Fibroblast of skin of scalp (primary cell): Measurements from ENCODE around the gene NKIRAS1.
"Not testable (repeated sequence)": the region's sequence is repeated elsewhere in the genome, so short reads cannot be mapped to it uniquely, and the experiment has no call there.

Experiments
- DNase-seq: peaks from one replicate; pipeline ENCODE4 v3.0.0-alpha.2; 2013

NKIRAS1 gene

GRCh38 chr3:23938688-23939087 is 21.9 kb upstream of the NKIRAS1 start:
- DNase-seq, result no peak

GRCh38 chr3:23937296-23937695 is 20.5 kb upstream of the NKIRAS1 start:
- DNase-seq, result no peak

DNA sequence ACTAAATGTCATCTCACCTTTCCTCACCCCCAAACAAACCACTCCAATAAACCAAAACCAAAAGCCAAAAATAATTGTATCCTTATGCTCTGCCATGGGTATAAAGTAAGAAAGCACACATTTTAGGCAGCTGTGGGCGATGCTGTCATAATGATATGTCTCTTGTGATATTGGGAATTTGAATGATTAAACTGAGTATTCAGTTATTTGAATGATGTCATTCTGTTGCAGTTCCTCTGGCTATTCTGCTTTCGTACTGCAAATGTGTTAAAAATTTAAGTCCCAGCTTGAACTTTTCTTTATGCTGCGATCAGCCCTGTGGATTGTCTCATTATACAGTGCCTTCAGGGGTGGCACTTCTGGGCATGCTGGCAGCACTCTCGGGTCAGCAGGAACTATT is 17.5 kb upstream of the NKIRAS1 start:
- DNase-seq, result no peak

GRCh38 chr3:23932571-23932970 is 15.8 kb upstream of the NKIRAS1 start:
- DNase-seq, result no peak

DNA sequence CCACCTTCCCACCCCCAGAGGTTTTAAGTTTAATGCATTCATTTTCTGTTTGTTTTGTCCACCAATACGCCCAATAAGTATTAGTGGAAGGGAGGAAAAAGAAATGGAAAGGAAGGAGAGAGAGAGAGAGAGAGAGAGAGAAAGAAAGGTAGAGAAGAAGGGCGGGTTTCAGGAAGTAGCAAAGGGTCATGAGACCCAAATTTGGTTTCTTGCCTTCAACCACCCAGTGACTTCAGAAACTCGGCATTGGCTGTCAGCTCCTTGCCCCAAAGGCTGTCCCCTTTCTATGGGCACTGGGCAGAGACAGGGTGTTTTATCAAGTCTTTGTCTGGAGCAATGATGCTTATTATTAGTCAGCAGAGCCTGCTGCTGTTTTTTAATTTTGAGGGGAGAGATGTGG is 14.8 kb upstream of the NKIRAS1 start:
- no peak for DNase-seq

DNA sequence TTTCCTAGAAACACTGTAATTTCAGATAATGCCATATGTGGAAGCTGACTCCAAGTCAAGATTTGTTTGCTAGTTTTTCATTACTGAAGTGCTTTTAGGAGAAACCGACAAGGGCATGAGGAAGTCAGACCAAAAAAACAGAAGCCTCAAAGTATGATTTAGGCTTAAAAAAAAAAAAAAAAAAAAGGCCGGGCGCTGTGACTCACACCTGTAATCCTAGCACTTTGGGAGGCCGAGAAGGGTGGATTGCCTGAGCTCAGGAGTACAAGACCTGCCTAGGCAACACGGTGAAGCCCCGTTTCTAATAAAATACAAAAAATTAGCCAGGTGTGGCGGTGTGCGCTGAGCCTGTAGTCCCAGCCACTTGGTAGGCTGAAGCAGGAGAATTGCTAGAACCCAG is 11.7 kb upstream of the NKIRAS1 start:
- DNase-seq, result no peak

- DNase-seq, result no peak
These were observed 9.9 kb upstream of the NKIRAS1 start for GRCh38 chr3:23926736-23927135.

DNA sequence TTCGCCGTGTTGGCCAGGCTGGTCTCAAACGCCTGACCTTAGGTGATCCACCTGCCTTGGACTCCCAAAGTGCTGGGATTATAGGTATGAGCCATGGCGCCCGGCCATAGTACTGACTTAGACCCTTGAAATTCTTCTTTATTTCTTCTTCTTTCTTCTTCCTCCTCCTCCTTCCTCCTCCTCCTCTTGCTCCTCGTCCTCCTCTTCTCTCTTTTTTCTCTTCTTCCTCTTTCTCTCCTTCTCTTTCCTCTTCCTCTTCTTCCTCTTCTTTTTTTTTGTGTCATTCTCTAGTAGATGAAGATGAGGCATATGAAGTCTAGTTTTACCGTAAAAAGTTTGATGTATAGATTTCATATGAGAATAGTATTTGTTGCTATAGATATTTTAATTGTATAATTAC is 9.5 kb upstream of the NKIRAS1 start:
- no peak for DNase-seq

DNA sequence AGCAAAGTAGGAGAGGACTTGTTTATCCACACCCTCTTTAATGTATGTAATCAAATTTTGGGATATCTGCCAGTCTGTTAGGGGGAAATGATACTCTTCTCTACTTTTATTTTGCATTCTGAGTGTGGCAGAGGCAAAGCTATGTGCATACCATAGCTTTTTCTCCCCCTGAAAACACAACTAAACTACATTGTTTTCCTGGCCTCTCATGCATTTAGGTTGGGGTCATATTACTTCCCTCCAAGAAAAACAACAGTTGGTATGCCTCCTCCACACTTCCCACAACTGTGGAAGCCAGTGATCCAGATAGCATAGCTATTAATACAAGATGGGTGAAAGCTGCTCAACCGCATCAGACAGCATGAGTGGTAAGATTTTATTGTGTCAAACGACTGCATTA is 7.0 kb upstream of the NKIRAS1 start:
- peak; percentile 91 for DNase-seq

DNA sequence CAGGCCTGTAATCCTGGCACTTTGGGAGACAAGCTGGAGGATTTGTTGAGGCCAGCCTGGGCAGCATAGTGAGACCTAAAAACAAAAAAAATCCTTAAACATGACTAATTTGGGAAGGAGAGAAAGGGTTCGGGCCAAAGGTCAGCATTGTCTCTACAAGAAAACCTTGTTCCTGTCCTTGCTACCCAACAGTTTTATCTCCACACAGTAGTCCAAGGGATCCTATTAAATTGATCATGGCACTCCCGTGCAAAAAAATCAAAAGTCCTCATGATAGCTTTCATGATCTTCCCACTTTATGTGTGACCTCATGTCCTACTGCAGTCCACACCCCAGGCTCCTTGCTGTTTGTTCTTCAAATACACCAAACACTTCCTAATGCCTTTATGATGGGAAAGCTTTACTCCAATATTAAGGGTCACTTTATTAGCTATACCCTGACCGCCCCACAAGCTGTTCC is 4.3 kb upstream of the NKIRAS1 start:
- no peak for DNase-seq

DNA sequence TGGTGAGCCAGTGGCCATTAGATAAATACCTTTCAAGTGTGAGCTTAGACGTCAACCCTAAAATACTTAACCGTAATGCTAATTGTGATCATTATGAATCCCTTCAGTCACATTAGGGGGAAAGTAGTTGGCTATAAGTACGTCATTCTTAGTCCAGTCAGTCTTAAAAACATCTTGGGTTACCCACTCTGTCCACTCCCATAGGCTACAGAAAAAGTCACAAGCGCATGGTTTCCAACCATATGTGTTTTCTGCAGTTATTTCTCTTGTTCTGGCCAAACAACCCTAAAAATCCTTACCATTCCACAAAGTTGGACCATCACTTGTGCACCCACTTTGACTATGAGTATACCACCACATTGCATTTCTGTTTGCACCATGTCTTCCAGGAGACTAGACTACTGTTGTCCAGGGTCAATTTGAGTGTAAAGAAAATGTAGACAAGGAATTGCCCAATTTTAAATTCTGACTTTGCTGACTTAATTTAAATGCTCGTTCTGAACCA is 3.4 kb upstream of the NKIRAS1 start:
- no peak for DNase-seq

DNA sequence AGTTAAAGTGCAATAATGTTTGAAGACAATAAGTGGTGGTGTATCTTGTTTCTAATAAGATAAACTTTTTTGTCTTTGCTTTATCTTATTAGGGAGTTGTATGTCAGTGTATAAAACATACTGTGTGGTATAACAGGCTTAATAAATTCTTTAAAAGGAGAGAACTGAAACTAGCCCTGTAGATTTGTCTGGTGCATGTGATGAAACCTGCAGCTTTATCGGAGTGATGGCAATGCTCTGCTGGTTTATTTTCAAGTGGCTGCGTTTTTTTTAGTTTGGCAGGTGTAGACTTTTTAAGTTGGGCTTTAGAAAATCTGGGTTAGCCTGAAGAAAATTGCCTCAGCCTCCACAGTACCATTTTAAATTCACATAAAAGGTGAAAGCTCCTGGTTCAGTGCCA is 2.8 kb upstream of the NKIRAS1 start:
- no peak for DNase-seq

DNA sequence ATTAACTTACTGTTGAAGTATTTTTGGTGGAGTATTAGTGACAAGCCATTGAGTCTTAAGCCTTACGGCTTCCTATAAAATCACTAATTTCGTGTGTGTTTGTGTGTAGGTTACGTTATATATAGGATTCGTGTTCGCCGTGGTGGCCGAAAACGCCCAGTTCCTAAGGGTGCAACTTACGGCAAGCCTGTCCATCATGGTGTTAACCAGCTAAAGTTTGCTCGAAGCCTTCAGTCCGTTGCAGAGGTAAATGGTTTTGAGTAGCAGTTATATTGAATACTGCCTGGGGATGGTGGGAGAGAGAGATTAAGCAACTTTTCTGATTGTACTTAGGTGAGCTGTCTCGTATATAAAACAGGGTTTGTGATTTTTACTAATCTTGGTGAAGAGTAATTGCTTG is 1.5 kb upstream of the NKIRAS1 start:
- not testable (repeated sequence) for DNase-seq

- peak; percentile 57 for DNase-seq
These were observed 1.0 kb upstream of the NKIRAS1 start for GRCh38 chr3:23917679-23918303.

DNA sequence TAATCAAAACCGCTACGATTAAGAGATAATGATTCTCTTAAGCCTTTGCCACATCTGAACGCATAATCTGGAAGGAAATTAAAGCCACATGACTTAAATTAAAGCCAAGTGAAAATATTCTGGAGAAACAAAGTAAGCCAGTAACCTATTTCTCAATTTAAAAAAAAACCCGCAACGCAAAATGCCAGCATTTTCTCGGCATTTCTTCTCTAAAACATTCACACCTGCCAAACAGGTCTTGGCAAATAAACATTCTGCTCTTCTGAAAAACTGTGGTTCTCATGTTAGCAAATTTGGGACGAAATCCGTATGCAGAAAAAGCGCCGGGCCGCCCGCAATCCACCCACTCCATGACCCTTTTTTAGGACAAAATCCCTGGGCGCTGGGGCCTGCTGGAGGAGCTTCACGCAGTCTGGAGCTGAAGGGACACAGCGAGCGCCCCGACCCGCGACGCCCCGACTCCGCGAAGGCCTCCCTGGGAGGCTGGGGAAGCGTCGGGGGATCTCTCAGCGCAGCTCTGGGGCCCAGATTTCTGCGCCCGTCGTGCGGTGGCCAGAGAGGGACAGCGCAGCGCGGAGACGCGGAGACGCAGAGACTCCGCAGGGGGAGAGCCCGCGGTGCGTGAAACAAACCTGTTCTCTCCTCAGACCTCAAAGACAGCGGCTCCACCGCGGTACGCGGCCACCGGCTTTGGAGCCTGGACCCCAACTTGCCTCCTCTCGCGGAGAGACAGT is 471 bp downstream of the NKIRAS1 start:
- no peak for DNase-seq

- peak; percentile 43 for DNase-seq
These were observed 1.2 kb downstream of the NKIRAS1 start for GRCh38 chr3:23915537-23916108.

GRCh38 chr3:23913873-23914743 is 2.7 kb downstream of the NKIRAS1 start:
- no peak for DNase-seq

- no peak for DNase-seq
These were observed 3.6 kb downstream of the NKIRAS1 start for GRCh38 chr3:23913182-23913581.

DNA sequence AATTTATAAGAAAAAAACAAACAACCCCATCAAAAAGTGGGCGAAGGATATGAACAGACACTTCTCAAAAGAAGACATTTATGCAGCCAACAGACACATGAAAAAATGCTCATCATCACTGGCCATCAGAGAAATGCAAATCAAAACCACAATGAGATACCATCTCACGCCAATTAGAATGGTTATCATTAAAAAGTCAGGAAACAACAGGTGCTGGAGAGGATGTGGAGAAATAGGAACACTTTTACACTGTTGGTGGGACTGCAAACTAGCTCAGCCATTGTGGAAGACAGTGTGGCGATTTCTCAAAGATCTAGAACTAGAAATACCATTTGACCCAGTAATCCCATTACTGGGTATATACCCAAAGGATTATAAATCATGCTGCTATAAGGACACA is 4.5 kb downstream of the NKIRAS1 start:
- not testable (repeated sequence) for DNase-seq

DNA sequence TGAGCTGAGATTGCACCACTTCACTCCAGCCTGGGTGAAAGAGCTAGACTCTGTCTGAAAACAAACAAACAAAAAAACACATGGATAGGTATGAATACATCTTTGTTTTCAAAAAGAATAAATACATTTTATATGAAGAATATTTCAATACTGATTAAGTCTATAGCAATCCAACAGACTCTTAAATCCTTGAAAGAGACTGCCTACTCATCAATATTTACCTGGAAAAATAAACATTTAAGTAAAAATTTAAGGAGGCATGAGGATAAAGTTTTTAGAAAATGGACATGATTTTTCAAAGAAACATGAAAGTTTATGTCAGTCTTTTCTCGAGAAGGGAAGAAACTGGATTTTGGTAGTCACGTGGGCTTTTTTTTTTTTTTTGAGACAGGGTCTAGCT is 5.4 kb downstream of the NKIRAS1 start:
- DNase-seq, result no peak

DNA sequence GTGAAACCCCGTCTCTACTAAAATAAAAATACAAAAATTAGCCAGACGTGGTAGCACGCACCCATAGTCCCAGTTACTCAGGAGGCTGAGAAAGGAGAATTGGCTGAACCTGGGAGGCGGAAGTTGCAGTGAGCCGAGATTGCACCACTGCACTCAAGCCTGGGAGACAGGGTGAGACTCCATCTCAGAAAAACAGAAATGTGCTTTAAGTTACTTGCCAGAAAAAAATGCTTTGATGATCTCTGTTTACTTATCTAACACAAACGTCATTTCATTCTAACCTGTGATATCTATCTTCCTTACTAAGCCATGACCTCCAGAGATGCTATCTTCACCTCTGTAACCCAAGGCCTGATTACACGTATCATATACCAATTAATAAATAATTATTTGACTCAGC is 7.4 kb downstream of the NKIRAS1 start:
- no peak for DNase-seq

- no peak for DNase-seq
These were observed 12.2 kb downstream of the NKIRAS1 start for GRCh38 chr3:23904545-23904944.

DNA sequence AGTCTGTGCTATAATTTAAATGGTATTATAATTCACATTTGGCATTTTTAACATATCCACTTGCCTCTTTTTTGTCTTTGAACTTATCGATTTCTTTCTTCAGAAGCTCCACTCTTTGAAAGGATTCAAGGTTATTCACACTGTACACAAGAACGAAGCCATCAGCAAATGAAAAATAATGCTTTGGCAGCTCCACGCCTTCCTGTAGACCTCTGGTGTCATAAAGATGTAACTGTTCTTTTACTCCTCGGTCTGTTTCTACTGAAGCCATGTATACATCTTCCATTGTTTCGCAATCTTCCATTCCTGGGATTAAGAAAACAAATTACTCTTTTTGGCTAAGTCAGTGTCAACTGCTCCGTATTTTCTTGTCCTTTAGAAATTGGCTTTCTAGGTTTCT is 16.0 kb downstream of the NKIRAS1 start:
- peak; percentile 63 for DNase-seq
